SHP77 (cell line): Measurements from ENCODE around the gene PLEKHA5.

Experiments used
- DNase-seq, 2 experiments: peaks; one replicate each; lab custom pipeline; 2025; lab: John Stamatoyannopoulos, UW

Gene PLEKHA5

GRCh38 chr12:19130224-19131024, 891 bp downstream of the PLEKHA5 start:
- no peak for DNase-seq

GRCh38 chr12:19131025-19131444, 1.5 kb downstream of the PLEKHA5 start:
- DNase-seq: no peak

GRCh38 chr12:19138551-19138950, 9.0 kb downstream of the PLEKHA5 start:
- no peak for DNase-seq

GRCh38 chr12:19138956-19139355, 9.4 kb downstream of the PLEKHA5 start:
- no peak for DNase-seq

- DNase-seq: no peak
Measured at GRCh38 chr12:19139615-19140194, 10.2 kb downstream of the PLEKHA5 start.

GRCh38 chr12:19140381-19141236, 11.1 kb downstream of the PLEKHA5 start:
- DNase-seq: no peak

- no peak for DNase-seq
Measured at GRCh38 chr12:19142499-19142898, 13.0 kb downstream of the PLEKHA5 start.

GRCh38 chr12:19144287-19144686, 14.8 kb downstream of the PLEKHA5 start:
- no peak for DNase-seq

- no peak for DNase-seq
Measured at GRCh38 chr12:19144985-19145384, 15.5 kb downstream of the PLEKHA5 start.

- DNase-seq: no peak
Measured at GRCh38 chr12:19148860-19149259, 19.3 kb downstream of the PLEKHA5 start.

GRCh38 chr12:19150273-19150900, 20.9 kb downstream of the PLEKHA5 start:
- DNase-seq: no peak

GRCh38 chr12:19151298-19151697, 21.8 kb downstream of the PLEKHA5 start:
- DNase-seq: no peak

GRCh38 chr12:19153396-19153795, 23.9 kb downstream of the PLEKHA5 start:
- no peak for DNase-seq

- no peak for DNase-seq
Measured at GRCh38 chr12:19154686-19155085, 25.2 kb downstream of the PLEKHA5 start.

GRCh38 chr12:19155981-19156734, 26.6 kb downstream of the PLEKHA5 start:
- no peak for DNase-seq

- no peak for DNase-seq
Measured at GRCh38 chr12:19158923-19159322, 29.4 kb downstream of the PLEKHA5 start.

GRCh38 chr12:19161216-19161615, 31.7 kb downstream of the PLEKHA5 start:
- no peak for DNase-seq

GRCh38 chr12:19165451-19165850, 35.9 kb downstream of the PLEKHA5 start:
- no peak for DNase-seq

- DNase-seq: no peak
Measured at GRCh38 chr12:19166387-19166786, 36.9 kb downstream of the PLEKHA5 start.

- DNase-seq: no peak
Measured at GRCh38 chr12:19166956-19167355, 37.4 kb downstream of the PLEKHA5 start.

GRCh38 chr12:19167708-19168107, 38.2 kb downstream of the PLEKHA5 start:
- DNase-seq: no peak

GRCh38 chr12:19168644-19169043, 39.1 kb downstream of the PLEKHA5 start:
- no peak for DNase-seq
